Prostate gland (tissue), 2 donors: Measurements from ENCODE around the gene FUNDC2.

Source experiments
- POLR2A ChIP-seq: fragments of 450-650 bp; IDR thresholded peaks from one replicate; pipeline ENCODE4 v1.6.1; 2016; ENCODE audit warnings: antibody characterized with exemption, mild to moderate bottlenecking
- POLR2AphosphoS5 ChIP-seq: sonication (generic); formaldehyde crosslinking; IDR thresholded peaks from one replicate; pipeline ENCODE4 v1.6.1; 2017; ENCODE audit warnings: antibody characterized with exemption
- TF ChIP-seq, protein P1 (sequence below), 4 experiments: fragments of 200-600 bp in 2 of 4; fragments of 450-650 bp in 2 of 4; sonication (generic) in 2 of 4; IDR thresholded peaks; 1 replicate in 3 of 4; 2 replicates in 1 of 4; pipeline ENCODE4 v1.5.1; 2016 to 2019; ENCODE audit warnings: antibody characterized with exemption in 4 of 4, mild to moderate bottlenecking in 2 of 4, moderate library complexity in 2 of 4

DNA sequence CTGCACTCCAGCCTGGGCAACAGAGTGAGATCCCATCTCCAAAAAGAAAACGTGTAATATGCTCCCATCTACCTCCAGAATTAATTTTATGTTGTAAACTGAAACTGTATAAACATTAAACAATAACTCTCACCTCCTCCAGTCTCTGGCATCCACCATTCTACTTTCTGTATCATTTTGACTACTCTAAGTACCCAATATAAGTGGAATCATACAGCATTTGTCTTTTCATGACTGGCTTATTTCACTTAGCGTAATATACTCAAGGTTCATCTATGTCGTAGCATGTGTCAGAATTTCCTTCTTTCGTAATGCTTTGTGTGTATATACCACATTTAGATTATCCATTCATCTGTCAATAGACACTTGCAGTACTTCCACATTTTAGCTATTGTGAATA, 24.8 kb upstream of the FUNDC2 start:
- TF ChIP-seq, protein P1, sequence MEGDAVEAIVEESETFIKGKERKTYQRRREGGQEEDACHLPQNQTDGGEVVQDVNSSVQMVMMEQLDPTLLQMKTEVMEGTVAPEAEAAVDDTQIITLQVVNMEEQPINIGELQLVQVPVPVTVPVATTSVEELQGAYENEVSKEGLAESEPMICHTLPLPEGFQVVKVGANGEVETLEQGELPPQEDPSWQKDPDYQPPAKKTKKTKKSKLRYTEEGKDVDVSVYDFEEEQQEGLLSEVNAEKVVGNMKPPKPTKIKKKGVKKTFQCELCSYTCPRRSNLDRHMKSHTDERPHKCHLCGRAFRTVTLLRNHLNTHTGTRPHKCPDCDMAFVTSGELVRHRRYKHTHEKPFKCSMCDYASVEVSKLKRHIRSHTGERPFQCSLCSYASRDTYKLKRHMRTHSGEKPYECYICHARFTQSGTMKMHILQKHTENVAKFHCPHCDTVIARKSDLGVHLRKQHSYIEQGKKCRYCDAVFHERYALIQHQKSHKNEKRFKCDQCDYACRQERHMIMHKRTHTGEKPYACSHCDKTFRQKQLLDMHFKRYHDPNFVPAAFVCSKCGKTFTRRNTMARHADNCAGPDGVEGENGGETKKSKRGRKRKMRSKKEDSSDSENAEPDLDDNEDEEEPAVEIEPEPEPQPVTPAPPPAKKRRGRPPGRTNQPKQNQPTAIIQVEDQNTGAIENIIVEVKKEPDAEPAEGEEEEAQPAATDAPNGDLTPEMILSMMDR (IDR thresholded peaks at IDR 0.05) = no peak
- TF ChIP-seq POLR2A (no peak), POLR2AphosphoS5 (no peak)
